ENCODE data around the gene N4BP2. TPM values are rescaled to one million over a fixed set of nuclear protein-coding genes. Genes with fewer than 3 reads are reported as not detected.
"Not testable (repeated sequence)": the region's sequence is repeated elsewhere in the genome, so short reads cannot be mapped to it uniquely, and the experiment has no call there.

The N4BP2 gene
- total RNA-seq, 6 experiments from 2014 or later: 4.2 to 8.0 (median 6.3) TPM

DNA sequence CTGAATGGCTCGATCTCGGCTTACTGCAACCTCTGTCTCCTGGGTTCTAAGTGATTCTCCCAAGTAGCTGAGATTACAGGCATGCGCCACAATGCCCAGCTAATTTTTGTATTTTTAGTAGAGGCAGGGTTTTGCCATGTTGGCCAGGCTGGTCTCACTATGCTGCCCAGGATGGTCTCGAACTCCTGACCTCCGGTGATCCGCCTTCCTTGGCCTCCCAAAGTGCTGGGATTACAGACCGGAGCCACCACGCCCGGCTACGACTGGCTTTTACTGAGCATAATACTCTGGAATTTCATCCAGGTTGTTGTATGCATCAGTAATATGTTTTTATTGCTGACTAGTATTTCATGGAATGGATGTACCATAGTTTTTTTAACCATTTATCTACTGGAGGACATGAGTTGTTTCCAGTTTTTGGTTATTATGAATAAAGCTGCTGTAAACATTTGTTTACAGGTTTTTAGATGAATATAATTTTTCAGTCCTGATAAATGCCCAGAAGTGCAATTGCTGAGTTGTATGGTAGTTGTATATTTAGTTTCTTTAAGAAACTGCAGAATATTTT lies 31.2 kb downstream of the N4BP2 start:
- 93% methylated on average over 9 of the region's 10 CpGs for WGBS (ENCODE audit: insufficient coverage, low coverage, low lambda C conversion rate, missing lambda C conversion rate)
- no peak for DNase-seq
- intact Hi-C loops (cut with DNase I): no loop called here
- peaks cover 0 to 3% (median 0%) of the 10 kb centered on the region in 4 donors for H3K36me3 ChIP-seq
- no peak overlapping the region for H3K27ac ChIP-seq
- ATAC-seq: no peak
- no peak overlapping the region for H3K4me3 ChIP-seq
- no peaks in the 10 kb centered on the region for H3K9me3 ChIP-seq
- no peaks in the 10 kb centered on the region for H3K4me1 ChIP-seq
- TF ChIP-seq POLR2A (IDR thresholded peaks at IDR 0.05) (no peak), CTCF (IDR thresholded peaks at IDR 0.05) (no peak)
- H3K27me3 ChIP-seq: no peaks in the 10 kb centered on the region

DNA sequence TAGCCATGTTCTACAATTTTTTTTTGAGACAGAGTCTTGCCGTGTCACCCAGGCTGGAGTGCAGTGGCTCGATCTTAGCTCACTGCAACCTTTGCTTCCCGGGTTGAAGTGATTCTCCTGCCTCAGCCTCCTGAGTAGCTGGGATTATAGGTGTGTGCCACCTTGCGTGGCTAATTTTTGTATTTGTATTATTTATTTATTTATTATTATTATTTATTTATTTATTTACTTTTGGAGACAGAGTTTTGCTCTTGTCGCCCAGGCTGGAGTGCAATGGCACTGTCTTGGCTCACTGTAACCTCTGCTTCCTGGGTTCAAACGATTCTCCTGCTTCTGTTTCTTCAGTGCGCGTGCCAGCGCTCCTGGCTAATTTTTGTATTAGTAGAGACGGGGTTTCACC lies 36.8 kb downstream of the N4BP2 start:
- H3K9me3 ChIP-seq; H3K4me3 ChIP-seq; DNase-seq; H3K4me1 ChIP-seq; intact Hi-C loops (cut with DNase I); ATAC-seq; H3K27me3 ChIP-seq; H3K36me3 ChIP-seq; H3K27ac ChIP-seq: not testable (repeated sequence)
- 100% methylated on average over 10 of the region's 10 CpGs for whole genome bisulfite sequencing (ENCODE audit: insufficient coverage, low coverage, low lambda C conversion rate, missing lambda C conversion rate)

- peak; percentile 34 to 57 (median 40) for ATAC-seq
Measured at GRCh38 chr4:40099010-40099409, 42.4 kb downstream of the N4BP2 start.

DNA sequence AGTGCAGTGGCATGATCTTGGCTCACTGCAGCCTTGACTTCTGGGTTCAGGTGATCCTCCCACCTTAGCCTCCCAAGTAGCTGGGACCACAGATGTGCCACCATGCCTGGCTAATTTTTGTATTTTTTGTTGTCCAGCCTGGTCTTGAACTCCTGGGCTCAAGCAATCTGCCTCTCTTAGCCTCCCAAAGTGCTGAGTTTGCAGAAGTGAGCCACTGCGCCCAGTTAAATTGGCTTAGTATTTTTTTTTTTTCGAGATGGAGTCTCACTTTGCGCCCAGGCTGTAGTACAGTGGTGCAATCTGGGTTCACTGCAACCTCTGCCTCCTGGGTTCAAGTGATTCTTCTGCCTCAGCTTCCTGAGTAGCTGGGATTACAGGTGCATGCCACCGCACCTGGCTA lies 50.5 kb downstream of the N4BP2 start:
- ATAC-seq; H3K4me3 ChIP-seq; H3K4me1 ChIP-seq; DNase-seq; H3K27me3 ChIP-seq; H3K9me3 ChIP-seq; intact Hi-C loops (cut with DNase I); H3K27ac ChIP-seq; H3K36me3 ChIP-seq: not testable (repeated sequence)
- WGBS (ENCODE audit: insufficient coverage, low coverage, low lambda C conversion rate, missing lambda C conversion rate): 94% methylated on average over 2 of the region's 4 CpGs

More at GRCh38 chr4:40099010-40099409, 42.4 kb downstream of the N4BP2 start:
- intact Hi-C loops (cut with DNase I): no loop called here
- TF ChIP-seq POLR2A (IDR thresholded peaks at IDR 0.05): no peak
- TF ChIP-seq CTCF (IDR thresholded peaks at IDR 0.05): no peak
- no peak for DNase-seq
- Histone ChIP-seq H3K27ac (no peak overlapping the region), H3K4me1 (no peaks in the 10 kb centered on the region), H3K4me3 (no peak overlapping the region), H3K9me3 (no peaks in the 10 kb centered on the region), H3K36me3 (no peaks in the 10 kb centered on the region), H3K27me3 (no peaks in the 10 kb centered on the region)
- WGBS (ENCODE audit: insufficient coverage, low coverage, low lambda C conversion rate, missing lambda C conversion rate): 83% methylated on average over 8 of the region's 8 CpGs

DNA sequence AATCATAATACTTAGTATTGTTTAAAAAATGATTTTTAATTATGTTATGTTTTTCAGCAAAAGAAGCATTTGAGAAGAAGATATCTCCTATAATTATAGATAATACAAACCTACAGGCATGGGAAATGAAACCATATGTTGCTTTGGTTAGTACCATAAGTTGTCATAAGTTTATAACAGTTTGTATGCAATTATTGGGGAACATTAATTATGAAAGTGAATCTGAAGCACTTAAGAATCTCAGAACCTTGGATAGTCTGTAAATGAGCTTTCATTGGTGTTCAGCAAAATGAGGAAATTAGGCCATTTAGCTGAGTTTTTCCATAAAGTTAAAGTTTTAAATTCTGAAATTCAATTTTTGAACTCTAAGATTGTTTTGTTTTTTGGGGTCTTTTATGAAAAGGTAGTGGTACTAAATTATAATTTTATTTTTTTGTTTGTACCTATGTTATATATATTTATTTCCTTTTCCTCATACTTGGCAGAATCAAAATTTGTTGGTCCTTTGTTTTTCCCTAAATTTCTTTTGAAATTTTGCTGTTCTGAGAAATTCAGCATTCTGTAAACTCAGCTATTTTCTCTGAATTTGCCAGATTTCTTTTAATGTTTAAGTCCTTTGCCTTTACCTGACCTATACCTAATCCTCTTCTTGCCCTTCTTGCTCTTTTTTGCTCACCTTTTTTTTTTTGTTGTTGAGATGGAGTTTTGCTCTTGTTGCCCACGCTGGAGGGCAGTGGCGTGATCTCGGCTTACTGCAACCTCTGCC lies 55.6 kb downstream of the N4BP2 start:
- WGBS (ENCODE audit: insufficient coverage, low coverage, low lambda C conversion rate, missing lambda C conversion rate): 100% methylated on average over 3 of the region's 3 CpGs
- Histone ChIP-seq H3K4me1 (no peaks in the 10 kb centered on the region), H3K27me3 (no peaks in the 10 kb centered on the region), H3K9me3 (no peaks in the 10 kb centered on the region), H3K4me3 (no peak overlapping the region), H3K27ac (no peak overlapping the region), H3K36me3 (peaks cover 0 to 2% (median 0%) of the 10 kb centered on the region in 4 donors)
- intact Hi-C loops (cut with DNase I): no loop called here
- ATAC-seq (no peak), DNase-seq (no peak)
- TF ChIP-seq CTCF (IDR thresholded peaks at IDR 0.05) (no peak), POLR2A (IDR thresholded peaks at IDR 0.05) (no peak)
